Ovary (tissue), 3 donors: Measurements from ENCODE around the gene PDE4D.

ENCODE experiments used
- CTCF ChIP-seq, 3 donors: fragments of 450-650 bp in 2 of 3; fragments of 200-600 bp in 1 of 3; IDR thresholded peaks; one replicate each; pipeline versions ENCODE4 v1.5.1 to v1.8.0; 2016 to 2022; ENCODE audit warnings: antibody characterized with exemption in 3 of 3, mild to moderate bottlenecking in 1 of 3
- EP300 ChIP-seq: sonication (generic); formaldehyde crosslinking; IDR thresholded peaks from one replicate; pipeline ENCODE4 v1.6.1; 2017; ENCODE audit warnings: antibody characterized with exemption
- POLR2A ChIP-seq: fragments of 450-650 bp; IDR thresholded peaks from one replicate; pipeline ENCODE4 v1.6.1; 2017; ENCODE audit warnings: antibody characterized with exemption, mild to moderate bottlenecking, moderate library complexity
- donor health status: DM: no; HTN: no; CAD: no.

GRCh38 chr5:59218424-59219045, 675.0 kb downstream of the PDE4D start:
- TF ChIP-seq CTCF (IDR thresholded peaks at IDR 0.05) (no peak), POLR2A (no peak), EP300 (no peak)
